NCI-H146 treated with DMSO at 0.1 percent for 48 hours (cell line): ENCODE measurements around the gene PLA2G12A.

Experiments
- DNase-seq: peaks from one replicate; lab custom pipeline; 2025; ENCODE audit not compliant: unreplicated experiment; lab: John Stamatoyannopoulos, UW

PLA2G12A gene

GRCh38 chr4:109729117-109729717 lies 653 bp downstream of the PLA2G12A start:
- no peak for DNase-seq

GRCh38 chr4:109728385-109728784 lies 1.5 kb downstream of the PLA2G12A start:
- no peak for DNase-seq

GRCh38 chr4:109723110-109723509 lies 6.8 kb downstream of the PLA2G12A start:
- DNase-seq, result no peak

GRCh38 chr4:109722357-109722756 lies 7.5 kb downstream of the PLA2G12A start:
- no peak for DNase-seq

DNA sequence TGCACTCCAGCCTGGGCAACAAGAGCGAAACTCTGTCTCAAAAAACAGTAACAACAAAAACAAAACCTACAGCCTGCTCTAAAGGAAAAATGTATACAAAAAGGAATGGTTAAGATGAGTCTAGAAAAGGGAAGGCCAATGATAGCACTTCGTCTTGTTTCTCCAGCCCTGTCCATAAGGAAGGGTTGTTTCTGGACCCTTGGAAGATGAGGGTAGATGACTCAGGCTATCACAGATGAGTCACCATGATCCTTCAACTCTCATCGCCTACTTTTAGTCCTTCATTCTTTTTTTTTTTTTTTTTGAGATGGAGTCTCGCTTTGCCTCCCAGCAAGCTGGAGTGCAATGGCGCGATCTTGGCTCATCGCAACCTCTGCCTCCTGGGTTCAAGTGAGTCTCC lies 8.8 kb downstream of the PLA2G12A start:
- DNase-seq, result no peak

DNA sequence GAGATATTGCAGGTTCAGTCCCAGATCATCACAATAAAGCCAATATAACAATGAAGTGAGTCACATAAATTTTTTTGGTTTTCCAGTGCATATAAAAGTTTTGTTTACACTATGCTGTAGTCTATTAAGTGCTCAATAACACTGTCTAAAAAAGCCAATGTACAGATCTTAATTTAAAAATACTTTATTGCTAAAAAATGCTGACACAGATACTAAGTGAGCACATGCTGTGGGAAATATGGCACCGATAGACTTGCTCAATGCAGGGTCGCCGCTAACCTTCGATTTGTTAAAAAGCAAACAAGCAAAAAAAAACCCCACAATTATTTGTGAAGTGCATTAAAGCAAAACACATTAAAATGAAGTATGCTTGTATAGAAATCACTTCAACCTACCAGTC lies 10.3 kb downstream of the PLA2G12A start:
- no peak for DNase-seq

DNA sequence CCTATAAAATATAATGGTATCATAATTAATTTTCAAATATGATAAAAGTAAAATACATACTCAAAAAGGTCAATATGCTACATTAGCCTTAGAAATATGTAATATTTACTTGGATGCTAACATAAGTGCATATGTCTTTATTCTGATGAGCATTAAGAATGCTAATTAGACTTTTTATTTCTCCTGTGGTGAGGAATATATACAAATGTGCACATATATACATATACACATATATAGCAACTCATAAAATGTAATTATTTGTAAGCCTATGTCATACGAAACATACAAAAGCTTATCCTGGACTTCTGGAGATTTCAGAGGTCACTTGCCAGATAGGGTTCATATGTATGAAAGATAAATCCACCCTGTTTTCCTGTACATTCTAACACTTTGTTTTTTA lies 11.1 kb downstream of the PLA2G12A start:
- no peak for DNase-seq

- DNase-seq, result no peak
Observed at GRCh38 chr4:109713500-109713899, 16.4 kb downstream of the PLA2G12A start.

GRCh38 chr4:109708990-109709389 lies 20.9 kb downstream of the PLA2G12A start:
- no peak for DNase-seq

DNA sequence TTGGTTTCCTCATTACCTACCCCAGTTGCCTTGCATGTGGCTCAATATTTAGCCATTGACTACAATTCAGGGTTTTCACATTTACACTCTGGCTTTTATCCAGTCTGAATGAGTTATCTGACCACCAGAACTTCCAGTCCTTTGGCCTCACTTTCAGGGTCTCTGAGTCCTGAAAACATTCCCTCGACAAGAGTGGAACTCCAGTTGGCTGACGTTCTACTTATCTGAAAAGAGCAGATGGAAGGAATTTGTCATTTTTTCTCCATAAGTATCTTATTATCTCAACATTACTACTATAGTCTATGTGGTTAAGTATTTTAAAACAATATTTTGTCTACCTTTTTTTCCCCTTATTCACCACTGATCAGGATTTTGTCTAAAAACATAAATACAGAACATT lies 21.4 kb downstream of the PLA2G12A start:
- DNase-seq, result no peak

DNA sequence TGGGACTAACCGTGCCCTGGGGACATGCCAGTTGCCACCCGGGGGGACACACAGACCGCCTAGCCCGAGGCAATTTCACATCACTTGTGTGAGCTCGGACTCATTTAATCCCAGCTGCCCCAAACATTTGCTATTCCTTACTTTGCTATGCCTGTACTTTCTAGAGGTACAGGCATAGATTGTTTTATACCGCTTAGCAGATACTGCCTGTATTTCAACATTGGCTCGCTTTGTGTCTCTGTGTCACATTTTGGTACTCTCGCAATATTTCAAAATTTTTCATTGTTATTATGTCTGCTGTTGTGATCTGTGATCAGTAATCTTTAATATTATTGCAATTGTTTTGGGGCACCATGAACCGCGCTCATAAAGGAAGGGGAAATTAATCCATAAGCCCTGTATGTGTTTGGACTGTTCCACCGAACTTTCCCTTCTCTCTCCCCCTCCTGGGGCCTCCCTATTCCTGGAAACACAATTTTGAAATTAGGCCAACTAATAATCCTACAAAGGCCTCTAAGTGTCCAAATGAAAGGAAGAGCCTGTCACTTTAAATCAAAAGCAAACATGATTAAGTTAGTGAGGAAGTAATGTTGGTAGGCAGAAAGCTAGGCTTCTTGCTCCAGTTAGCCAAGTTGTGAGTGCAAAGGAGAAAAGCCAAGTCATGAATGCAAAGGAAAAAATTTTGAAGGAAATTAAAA lies 26.1 kb downstream of the PLA2G12A start:
- peak; percentile 12 for DNase-seq

DNA sequence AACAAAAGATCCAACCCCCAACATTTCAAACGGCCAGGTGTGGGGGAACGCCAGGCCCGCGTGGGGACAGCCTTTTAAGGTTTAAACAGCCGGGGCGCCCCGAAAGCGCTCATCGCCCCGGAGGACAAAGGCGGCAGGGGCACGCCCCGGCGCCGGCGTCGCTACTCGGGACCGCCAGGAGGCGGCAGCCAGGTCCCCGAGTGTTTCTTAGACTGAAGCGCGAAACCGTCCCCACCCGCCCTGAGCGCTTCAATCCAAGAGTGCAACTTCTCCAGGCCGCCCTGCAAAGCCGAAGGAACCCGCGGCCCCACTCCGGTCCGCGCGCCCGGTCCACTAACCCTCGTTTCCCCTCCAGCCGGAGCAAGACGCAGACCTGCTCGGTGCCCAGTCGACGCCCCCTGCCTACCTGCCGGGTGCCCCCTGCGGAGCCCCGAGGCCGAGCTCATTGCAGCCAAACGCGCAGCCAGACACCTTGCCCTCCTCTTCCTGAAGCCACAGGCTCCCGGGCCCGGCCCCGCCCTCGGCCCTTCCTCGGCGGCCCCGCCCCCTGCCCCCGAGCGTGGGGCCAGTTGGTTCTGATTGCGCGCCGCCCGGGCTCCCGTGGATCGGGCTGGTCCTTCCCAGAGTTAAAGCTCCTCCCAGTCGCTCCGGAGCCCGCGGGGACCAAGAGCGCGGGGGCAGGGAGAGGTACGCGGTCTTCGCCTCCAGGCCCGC lies 26.8 kb downstream of the PLA2G12A start, which contains the start of gene CASP6:
Gene CASP6, minus strand, starts transcription at position 496 of the 714 bp plus-strand sequence. Its CDS starts 50 bp downstream, at position 446.
- DNase-seq, result peak; percentile 83

- DNase-seq, result peak; percentile 12
Observed at GRCh38 chr4:109701566-109702410, 28.1 kb downstream of the PLA2G12A start.

GRCh38 chr4:109699553-109700225 lies 30.2 kb downstream of the PLA2G12A start:
- no peak for DNase-seq

GRCh38 chr4:109698656-109699055 lies 31.2 kb downstream of the PLA2G12A start:
- no peak for DNase-seq

- DNase-seq, result no peak
Observed at GRCh38 chr4:109691411-109691920, 38.4 kb downstream of the PLA2G12A start.

- DNase-seq, result no peak
Observed at GRCh38 chr4:109690690-109691410, 39.0 kb downstream of the PLA2G12A start.

DNA sequence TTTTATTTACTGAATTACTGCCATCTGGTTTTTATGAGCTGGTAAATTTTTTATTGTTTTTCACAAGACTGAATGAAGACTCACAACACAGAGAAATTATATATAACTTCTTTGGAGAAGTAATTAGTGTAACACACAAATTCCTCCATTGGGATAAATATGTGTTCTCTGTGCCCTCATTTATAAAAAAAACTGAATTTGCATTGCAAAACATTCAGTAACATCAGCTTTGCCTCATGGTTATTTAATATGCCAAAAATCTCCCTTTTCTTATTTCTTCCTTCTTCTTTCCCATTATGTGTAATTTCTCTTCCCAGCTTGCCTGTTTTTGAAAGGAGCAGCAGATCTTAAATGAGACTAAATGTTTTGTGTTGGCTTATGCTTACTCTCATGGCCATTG lies 45.1 kb downstream of the PLA2G12A start:
- no peak for DNase-seq

GRCh38 chr4:109683621-109684253 lies 46.1 kb downstream of the PLA2G12A start:
- DNase-seq, result no peak
